NK-92 (cell line): Measurements from ENCODE around the gene TAL1.

ENCODE experiments used
- DNase-seq: peaks from one replicate; lab custom pipeline; 2025; ENCODE audit not compliant: unreplicated experiment; lab: John Stamatoyannopoulos, UW

TAL1 gene

GRCh38 chr1:47178020-47178419 is 54.0 kb downstream of the TAL1 start:
- DNase-seq, result no peak

GRCh38 chr1:47175227-47175934 is 56.6 kb downstream of the TAL1 start:
- DNase-seq, result no peak

- DNase-seq, result no peak
Measured at GRCh38 chr1:47174656-47175020, 57.4 kb downstream of the TAL1 start.

GRCh38 chr1:47172782-47173181 is 59.2 kb downstream of the TAL1 start:
- DNase-seq, result no peak
